MM.1S (cell line): ENCODE results near the gene FOXJ3.

Experiments used
- CTCF ChIP-seq: fragments of 300-600 bp; sonication (generic); IDR thresholded peaks from 2 replicates; pipeline ENCODE4 v1.5.1; 2016; ENCODE audit warnings: antibody characterized with exemption, low read length, mixed read lengths
- EZH2 ChIP-seq: fragments of 300-600 bp; sonication (generic); optimal IDR thresholded peaks from 2 replicates; pipeline ENCODE3; 2017; ENCODE audit warnings: low read depth, mild to moderate bottlenecking, antibody characterized with exemption, low read length, mixed read lengths

GRCh38 chr1:42189931-42190853 is 144.8 kb downstream of the FOXJ3 start:
- TF ChIP-seq CTCF (no peak), EZH2 (no peak)
